HG03558 (cell line): ENCODE data around the gene NLGN4Y.
"Not testable (repeated sequence)": the region's sequence is repeated elsewhere in the genome, so short reads cannot be mapped to it uniquely, and the experiment has no call there.

ENCODE experiments used
- ATAC-seq: cut with Tn5 transposase; IDR thresholded peaks from one replicate; pipeline ENCODE4 v1.9.1; 2021; ENCODE audit warnings: moderate number of reproducible peaks; ENCODE audit not compliant: unreplicated experiment; ENCODE audit errors: extremely low read depth

NLGN4Y gene

DNA sequence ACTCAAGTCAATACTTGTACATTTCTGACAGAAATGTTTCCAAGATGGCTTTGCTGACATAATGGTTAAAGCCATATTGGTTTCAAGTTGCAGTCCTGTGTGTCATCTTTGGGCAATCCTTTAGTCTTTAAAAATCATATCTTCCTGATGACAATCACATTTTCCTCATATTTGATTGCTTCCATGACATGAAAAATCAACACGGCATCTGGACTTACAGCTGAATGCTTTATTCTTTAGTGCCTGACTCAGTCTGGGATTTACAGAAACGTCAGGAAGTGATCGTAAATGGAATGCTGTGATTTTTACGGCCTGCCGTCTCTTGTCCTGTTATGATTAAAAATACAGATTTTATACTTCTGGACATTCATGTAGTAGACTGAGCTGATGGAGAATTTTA lies 304.2 kb downstream of the NLGN4Y start:
- no peak for ATAC-seq

DNA sequence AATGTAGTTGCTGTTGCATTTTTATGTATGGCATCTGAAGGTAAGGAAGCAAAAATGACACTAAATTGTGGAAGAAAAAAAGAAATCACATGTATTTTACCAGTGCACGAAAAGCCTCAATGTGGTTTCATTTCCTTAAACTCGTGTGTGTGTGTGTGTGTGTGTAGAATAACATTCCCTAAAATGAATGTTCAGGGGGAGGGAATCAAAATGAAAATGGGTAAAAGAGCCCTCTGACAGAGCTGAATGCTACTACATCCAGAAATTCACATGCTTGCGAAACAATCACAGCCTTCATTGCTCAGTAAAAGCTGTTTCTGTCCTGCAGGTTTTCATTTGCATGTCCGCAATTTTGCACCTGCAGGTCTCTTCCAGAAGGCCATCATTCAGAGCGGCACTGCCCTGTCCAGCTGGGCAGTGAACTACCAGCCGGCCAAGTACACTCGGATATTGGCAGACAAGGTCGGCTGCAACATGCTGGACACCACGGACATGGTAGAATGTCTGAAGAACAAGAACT lies 305.1 kb downstream of the NLGN4Y start:
- ATAC-seq: no peak

DNA sequence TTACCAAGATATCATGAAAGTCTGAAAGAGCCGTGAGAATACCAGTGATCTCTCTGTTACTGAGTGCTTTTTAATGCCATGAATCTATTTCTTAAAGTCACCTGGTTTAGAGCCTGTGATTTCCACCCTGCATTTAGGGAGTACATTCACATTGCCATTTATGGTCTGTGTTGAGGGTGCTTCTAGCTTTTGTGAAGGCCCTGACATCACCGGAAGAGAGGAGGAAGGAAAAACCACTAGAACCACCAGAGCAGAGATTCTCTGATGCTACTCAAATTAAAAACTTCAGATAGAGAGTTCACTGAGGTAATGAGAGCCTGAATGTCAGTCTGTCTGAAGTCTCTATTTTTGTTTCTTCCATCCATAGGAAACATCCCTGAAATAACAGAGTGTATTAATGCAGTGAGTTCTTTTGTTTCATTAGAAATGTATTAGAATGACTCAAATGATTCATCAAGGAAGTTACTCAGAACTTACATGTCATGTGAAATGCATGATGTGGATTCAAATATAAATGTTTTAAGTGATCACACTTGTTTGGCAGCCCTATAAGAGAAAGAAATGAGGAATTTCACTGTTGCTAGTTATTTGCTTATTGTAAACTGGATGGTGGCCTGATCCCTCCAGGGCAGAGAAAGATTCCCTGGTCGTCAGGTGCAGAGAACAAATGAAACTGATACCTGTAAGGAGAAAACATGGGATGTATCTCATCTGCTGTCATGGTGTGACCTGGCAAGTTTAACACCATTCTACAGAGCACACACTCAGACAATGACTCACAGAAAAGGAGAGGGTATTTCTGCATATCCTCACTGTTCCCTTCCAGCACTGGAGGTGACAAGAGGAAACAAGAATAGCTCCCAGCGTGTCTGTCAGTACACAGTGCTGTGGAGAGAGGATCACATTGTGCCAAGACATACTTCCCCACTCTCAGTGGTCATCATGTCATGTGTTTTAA lies 310.1 kb downstream of the NLGN4Y start:
- ATAC-seq: no peak

DNA sequence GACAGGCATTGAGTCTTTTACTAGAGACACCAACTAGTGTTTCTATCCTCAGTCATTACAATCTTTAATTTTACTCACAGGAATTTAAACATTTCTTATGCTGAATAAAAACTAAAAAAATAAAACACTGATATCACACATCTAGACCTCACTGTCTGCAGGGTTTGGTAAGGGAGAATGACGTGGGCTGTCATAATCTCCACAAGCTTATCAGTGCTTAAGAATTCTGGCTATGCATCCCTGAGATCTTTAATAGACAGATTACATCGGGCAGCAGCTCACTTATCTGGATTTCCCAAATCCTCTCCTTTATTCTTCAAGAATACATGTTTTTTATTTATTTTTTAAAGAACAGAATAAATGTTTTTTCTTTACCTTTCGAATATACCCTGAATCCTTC lies 313.1 kb downstream of the NLGN4Y start:
- no peak for ATAC-seq

DNA sequence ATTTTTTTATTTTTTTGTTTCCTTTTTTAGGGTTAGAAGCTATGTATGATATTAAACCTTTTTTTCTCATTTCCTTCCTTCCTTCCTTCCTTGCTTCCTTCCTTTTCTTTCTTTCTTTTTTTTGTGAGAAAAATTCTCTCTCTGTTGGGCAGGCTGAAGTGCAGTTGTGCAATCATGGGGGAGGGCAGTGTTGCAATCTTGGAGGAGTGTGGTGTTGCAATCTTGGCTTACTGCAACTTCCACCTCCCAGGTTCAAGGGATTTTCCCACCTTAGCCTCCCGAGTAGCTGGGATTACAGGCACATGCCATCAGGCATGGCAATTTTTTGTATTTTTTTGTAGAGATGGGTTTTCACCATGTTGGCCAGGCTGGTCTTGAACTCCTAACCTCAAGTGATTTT lies 326.4 kb downstream of the NLGN4Y start:
- no peak for ATAC-seq

DNA sequence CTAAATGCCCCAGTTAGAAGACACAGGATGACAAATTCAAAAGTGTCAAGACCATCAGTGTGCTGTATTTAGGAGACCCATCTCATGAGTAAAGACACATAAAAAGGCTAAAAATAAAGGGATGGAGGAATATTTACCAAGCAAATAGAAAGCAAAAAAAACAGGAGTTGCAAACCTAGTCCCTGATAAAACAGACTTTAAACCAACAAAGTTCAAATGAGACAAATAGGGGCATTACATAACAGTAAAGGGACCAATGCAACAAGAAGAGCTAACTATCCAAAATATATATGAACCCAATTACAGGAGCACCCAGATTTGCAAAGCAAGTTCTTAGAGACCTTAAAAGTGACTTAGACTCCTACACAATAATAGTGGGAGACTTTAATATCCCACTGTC lies 336.1 kb downstream of the NLGN4Y start:
- no peak for ATAC-seq

DNA sequence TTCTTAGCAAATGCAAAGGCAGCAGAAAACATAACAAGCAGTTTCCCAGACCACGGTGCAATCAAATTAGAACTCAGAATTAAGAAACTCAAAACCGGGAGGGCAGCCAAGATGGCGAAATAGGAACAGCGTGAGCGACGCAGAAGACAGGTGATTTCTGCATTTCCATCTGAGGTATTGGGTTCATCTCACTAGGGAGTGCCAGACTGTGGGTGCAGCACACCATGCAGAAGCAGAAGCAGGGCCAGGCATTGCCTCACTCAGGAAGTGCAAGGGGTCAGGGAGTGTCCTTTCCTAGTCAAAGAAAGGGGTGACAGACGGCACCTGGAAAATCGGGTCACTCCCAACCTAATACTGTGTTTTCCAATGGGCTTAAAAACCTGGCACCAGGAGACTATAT lies 336.7 kb downstream of the NLGN4Y start:
- not testable (repeated sequence) for ATAC-seq

DNA sequence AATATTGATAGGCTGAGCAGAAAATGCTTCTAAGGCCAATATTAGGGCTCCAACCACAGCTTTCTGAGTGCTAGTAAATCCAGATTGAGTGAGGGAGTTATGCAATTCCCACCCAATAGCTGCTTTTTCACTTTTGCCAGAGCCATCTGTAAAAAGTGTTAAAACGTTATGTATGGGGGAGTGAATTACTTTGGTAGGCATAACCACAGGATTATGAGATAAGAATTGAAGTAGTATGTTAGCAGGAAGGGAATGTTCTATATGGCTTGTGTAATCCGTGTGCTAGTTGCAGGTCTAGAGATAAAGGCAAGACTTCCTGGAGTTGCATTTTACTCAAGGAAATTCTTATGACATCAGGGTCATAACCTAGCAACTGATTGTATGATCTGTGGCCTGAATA lies 347.6 kb downstream of the NLGN4Y start:
- ATAC-seq: no peak
